Keratinocyte (primary cell): Measurements from ENCODE around the gene VPS52.

ENCODE experiments used
- EZH2 ChIP-seq: IDR thresholded peaks from one replicate; pipeline ENCODE4 v1.6.1; 2012; ENCODE audit warnings: inconsistent platforms, mild to moderate bottlenecking, low read length, moderate library complexity
- TF ChIP-seq, protein P1 (sequence below), 3 experiments: IDR thresholded peaks in 1 of 3; conservative IDR thresholded peaks in 1 of 3; optimal IDR thresholded peaks in 1 of 3; 2 replicates in 2 of 3; 3 replicates in 1 of 3; pipeline versions ENCODE3 to v1.5.1; 2011; ENCODE audit warnings: low read length in 3 of 3, mild to moderate bottlenecking in 3 of 3, moderate library complexity in 2 of 3, control low read depth in 1 of 3, inconsistent platforms in 1 of 3; ENCODE audit not compliant: insufficient read depth in 2 of 3; ENCODE audit errors: extremely low read depth in 1 of 3

DNA sequence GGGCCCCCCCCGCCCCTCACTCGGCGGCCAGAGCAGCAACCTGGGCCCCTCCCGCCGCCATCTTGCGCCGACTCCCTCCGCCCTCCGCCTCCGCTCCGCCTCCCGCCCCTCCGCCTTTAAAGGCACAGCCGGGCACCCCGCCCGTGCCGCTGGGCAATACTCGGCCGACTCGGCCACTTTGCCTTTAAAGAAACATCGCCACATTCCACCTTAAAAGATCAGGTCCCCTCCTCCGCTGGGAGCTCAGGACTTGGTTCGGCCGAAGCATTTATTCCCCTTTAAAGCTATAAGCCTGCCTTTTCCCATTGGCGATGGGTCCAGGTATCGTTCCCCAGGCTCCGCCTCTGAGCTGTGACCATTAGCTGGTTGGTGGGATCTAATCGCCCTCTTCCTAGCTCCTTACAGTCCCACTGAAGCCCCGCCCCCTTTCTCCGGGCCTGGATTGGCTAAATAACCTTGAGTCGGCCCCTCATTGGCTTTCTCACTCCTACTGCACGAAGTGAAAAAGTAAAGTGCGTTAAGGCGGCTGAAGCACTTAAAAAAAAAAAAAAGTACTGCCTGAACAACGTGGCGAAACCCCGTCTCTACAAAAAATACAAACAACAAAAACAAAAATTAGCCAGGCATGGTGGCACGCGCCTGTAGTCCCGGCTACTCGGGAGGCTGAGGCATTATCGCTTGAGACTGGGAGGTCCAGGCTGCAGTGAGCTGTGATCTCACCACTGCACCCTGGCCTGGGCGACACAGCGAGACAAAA is 46.2 kb upstream of the VPS52 start, which contains the start of gene ZBTB22:
- TF ChIP-seq, protein P1, sequence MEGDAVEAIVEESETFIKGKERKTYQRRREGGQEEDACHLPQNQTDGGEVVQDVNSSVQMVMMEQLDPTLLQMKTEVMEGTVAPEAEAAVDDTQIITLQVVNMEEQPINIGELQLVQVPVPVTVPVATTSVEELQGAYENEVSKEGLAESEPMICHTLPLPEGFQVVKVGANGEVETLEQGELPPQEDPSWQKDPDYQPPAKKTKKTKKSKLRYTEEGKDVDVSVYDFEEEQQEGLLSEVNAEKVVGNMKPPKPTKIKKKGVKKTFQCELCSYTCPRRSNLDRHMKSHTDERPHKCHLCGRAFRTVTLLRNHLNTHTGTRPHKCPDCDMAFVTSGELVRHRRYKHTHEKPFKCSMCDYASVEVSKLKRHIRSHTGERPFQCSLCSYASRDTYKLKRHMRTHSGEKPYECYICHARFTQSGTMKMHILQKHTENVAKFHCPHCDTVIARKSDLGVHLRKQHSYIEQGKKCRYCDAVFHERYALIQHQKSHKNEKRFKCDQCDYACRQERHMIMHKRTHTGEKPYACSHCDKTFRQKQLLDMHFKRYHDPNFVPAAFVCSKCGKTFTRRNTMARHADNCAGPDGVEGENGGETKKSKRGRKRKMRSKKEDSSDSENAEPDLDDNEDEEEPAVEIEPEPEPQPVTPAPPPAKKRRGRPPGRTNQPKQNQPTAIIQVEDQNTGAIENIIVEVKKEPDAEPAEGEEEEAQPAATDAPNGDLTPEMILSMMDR (optimal IDR thresholded peaks at IDR 0.05 in 1 of 3, IDR thresholded peaks at IDR 0.05 in 1 of 3, conservative IDR thresholded peaks at IDR 0.05 in 1 of 3; ENCODE audit: extremely low read depth in 1 of 3, insufficient read depth in 2 of 3, low read length in 3 of 3) = no peak
- no peak for TF ChIP-seq EZH2
